ENCODE results near the gene SMARCA1. TPM values are rescaled to one million over a fixed set of nuclear protein-coding genes. Genes with fewer than 3 reads are reported as not detected.

Gene SMARCA1
- total and polyA plus RNA-seq, 2 of the 13 experiments (the other 11 are each of a cell fraction or from before 2014, with no cell fraction given): 97.7 to 145 TPM

DNA sequence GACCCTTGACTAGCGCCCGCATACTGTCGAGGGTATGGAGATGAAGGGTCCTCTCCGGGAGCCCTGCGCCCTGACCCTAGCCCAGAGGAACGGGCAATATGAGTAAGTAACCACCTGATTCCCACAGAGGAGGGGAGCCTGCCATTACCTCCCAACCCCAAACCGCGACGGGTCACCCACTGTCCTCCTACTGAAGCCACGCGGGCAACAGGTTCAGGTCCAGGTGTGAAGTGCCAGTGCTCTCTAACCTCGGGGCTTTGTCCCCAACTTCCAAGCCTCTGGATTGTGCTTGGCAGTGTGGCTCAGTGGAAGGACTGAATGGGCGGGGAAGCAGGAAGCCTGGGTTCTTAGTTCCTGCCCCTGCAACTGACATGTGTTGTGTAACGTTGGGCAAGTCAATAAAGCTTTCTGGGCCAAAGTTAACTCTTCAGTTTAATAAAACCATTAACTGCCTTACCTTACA is 17.5 kb upstream of the SMARCA1 start (continued):
- TF ChIP-seq, protein P1, sequence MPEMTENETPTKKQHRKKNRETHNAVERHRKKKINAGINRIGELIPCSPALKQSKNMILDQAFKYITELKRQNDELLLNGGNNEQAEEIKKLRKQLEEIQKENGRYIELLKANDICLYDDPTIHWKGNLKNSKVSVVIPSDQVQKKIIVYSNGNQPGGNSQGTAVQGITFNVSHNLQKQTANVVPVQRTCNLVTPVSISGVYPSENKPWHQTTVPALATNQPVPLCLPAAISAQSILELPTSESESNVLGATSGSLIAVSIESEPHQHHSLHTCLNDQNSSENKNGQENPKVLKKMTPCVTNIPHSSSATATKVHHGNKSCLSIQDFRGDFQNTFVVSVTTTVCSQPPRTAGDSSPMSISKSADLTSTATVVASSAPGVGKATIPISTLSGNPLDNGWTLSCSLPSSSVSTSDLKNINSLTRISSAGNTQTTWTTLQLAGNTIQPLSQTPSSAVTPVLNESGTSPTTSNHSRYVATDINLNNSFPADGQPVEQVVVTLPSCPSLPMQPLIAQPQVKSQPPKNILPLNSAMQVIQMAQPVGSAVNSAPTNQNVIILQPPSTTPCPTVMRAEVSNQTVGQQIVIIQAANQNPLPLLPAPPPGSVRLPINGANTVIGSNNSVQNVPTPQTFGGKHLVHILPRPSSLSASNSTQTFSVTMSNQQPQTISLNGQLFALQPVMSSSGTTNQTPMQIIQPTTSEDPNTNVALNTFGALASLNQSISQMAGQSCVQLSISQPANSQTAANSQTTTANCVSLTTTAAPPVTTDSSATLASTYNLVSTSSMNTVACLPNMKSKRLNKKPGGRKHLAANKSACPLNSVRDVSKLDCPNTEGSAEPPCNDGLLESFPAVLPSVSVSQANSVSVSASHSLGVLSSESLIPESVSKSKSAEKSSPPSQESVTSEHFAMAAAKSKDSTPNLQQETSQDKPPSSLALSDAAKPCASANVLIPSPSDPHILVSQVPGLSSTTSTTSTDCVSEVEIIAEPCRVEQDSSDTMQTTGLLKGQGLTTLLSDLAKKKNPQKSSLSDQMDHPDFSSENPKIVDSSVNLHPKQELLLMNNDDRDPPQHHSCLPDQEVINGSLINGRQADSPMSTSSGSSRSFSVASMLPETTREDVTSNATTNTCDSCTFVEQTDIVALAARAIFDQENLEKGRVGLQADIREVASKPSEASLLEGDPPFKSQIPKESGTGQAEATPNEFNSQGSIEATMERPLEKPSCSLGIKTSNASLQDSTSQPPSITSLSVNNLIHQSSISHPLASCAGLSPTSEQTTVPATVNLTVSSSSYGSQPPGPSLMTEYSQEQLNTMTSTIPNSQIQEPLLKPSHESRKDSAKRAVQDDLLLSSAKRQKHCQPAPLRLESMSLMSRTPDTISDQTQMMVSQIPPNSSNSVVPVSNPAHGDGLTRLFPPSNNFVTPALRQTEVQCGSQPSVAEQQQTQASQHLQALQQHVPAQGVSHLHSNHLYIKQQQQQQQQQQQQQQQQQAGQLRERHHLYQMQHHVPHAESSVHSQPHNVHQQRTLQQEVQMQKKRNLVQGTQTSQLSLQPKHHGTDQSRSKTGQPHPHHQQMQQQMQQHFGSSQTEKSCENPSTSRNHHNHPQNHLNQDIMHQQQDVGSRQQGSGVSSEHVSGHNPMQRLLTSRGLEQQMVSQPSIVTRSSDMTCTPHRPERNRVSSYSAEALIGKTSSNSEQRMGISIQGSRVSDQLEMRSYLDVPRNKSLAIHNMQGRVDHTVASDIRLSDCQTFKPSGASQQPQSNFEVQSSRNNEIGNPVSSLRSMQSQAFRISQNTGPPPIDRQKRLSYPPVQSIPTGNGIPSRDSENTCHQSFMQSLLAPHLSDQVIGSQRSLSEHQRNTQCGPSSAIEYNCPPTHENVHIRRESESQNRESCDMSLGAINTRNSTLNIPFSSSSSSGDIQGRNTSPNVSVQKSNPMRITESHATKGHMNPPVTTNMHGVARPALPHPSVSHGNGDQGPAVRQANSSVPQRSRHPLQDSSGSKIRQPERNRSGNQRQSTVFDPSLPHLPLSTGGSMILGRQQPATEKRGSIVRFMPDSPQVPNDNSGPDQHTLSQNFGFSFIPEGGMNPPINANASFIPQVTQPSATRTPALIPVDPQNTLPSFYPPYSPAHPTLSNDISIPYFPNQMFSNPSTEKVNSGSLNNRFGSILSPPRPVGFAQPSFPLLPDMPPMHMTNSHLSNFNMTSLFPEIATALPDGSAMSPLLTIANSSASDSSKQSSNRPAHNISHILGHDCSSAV (CRISPR knock-in tag; IDR thresholded peaks at IDR 0.05; ENCODE audit: borderline replicate concordance): no peak
- no peak for TF ChIP-seq ZNF782 (CRISPR knock-in tag; IDR thresholded peaks at IDR 0.05; ENCODE audit: borderline replicate concordance)
- no peak for TF ChIP-seq MTF1 (CRISPR knock-in tag; IDR thresholded peaks at IDR 0.05)
- TF ChIP-seq, protein P2, sequence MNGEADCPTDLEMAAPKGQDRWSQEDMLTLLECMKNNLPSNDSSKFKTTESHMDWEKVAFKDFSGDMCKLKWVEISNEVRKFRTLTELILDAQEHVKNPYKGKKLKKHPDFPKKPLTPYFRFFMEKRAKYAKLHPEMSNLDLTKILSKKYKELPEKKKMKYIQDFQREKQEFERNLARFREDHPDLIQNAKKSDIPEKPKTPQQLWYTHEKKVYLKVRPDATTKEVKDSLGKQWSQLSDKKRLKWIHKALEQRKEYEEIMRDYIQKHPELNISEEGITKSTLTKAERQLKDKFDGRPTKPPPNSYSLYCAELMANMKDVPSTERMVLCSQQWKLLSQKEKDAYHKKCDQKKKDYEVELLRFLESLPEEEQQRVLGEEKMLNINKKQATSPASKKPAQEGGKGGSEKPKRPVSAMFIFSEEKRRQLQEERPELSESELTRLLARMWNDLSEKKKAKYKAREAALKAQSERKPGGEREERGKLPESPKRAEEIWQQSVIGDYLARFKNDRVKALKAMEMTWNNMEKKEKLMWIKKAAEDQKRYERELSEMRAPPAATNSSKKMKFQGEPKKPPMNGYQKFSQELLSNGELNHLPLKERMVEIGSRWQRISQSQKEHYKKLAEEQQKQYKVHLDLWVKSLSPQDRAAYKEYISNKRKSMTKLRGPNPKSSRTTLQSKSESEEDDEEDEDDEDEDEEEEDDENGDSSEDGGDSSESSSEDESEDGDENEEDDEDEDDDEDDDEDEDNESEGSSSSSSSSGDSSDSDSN (CRISPR knock-in tag; IDR thresholded peaks at IDR 0.05): no peak
- 0 out of 2 replicates have a peak, but pooled peaks have one; percentile 22 for TF ChIP-seq SIN3A (IDR thresholded peaks at IDR 0.05; ENCODE audit: borderline replicate concordance, low read depth, low read length)
- TF ChIP-seq MEF2D (CRISPR knock-in tag; IDR thresholded peaks at IDR 0.05): no peak
- no peak for TF ChIP-seq DR1 (CRISPR knock-in tag; IDR thresholded peaks at IDR 0.05)
- no peak for TF ChIP-seq ZNF136 (CRISPR knock-in tag; IDR thresholded peaks at IDR 0.05; ENCODE audit: low read depth)
- TF ChIP-seq, protein P3, sequence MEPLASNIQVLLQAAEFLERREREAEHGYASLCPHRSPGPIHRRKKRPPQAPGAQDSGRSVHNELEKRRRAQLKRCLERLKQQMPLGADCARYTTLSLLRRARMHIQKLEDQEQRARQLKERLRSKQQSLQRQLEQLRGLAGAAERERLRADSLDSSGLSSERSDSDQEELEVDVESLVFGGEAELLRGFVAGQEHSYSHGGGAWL (CRISPR knock-in tag; IDR thresholded peaks at IDR 0.05): no peak
- TF ChIP-seq GZF1 (CRISPR knock-in tag; IDR thresholded peaks at IDR 0.05): no peak
- no peak for TF ChIP-seq SMARCC2 (IDR thresholded peaks at IDR 0.05)
- TF ChIP-seq, protein P4, sequence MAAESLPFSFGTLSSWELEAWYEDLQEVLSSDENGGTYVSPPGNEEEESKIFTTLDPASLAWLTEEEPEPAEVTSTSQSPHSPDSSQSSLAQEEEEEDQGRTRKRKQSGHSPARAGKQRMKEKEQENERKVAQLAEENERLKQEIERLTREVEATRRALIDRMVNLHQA (CRISPR knock-in tag; IDR thresholded peaks at IDR 0.05): no peak
- no peak for TF ChIP-seq TBX2 (CRISPR knock-in tag; IDR thresholded peaks at IDR 0.05; ENCODE audit: borderline replicate concordance)
- TF ChIP-seq, protein P5, sequence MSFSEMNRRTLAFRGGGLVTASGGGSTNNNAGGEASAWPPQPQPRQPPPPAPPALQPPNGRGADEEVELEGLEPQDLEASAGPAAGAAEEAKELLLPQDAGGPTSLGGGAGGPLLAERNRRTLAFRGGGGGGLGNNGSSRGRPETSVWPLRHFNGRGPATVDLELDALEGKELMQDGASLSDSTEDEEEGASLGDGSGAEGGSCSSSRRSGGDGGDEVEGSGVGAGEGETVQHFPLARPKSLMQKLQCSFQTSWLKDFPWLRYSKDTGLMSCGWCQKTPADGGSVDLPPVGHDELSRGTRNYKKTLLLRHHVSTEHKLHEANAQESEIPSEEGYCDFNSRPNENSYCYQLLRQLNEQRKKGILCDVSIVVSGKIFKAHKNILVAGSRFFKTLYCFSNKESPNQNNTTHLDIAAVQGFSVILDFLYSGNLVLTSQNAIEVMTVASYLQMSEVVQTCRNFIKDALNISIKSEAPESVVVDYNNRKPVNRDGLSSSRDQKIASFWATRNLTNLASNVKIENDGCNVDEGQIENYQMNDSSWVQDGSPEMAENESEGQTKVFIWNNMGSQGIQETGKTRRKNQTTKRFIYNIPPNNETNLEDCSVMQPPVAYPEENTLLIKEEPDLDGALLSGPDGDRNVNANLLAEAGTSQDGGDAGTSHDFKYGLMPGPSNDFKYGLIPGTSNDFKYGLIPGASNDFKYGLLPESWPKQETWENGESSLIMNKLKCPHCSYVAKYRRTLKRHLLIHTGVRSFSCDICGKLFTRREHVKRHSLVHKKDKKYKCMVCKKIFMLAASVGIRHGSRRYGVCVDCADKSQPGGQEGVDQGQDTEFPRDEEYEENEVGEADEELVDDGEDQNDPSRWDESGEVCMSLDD (CRISPR knock-in tag; IDR thresholded peaks at IDR 0.05; ENCODE audit: borderline replicate concordance): no peak
- no peak for TF ChIP-seq ZNF224 (CRISPR knock-in tag; IDR thresholded peaks at IDR 0.05)
- TF ChIP-seq ESRRA (CRISPR knock-in tag; IDR thresholded peaks at IDR 0.05; ENCODE audit: low read depth): no peak
